ENCODE measurements around the gene TEX11. TPM values are rescaled to one million over a fixed set of nuclear protein-coding genes. Genes with fewer than 3 reads are reported as not detected.
"Not testable (repeated sequence)": the region's sequence is repeated elsewhere in the genome, so short reads cannot be mapped to it uniquely, and the experiment has no call there.

Gene TEX11
- total RNA-seq, 2 donors from 2014 or later = 2.6 TPM; not detected in 1

- H3K4me1 ChIP-seq (replicated peaks) = no peaks in the 10 kb centered on the region
- H3K27ac ChIP-seq = no peak overlapping the region
- TF ChIP-seq POLR2A (IDR thresholded peaks at IDR 0.05) = no peak
- no peak for TF ChIP-seq CTCF (IDR thresholded peaks at IDR 0.05)
- no peaks in the 10 kb centered on the region for H3K36me3 ChIP-seq
- DNase-seq (ENCODE audit: low spot score) = no peak
- H3K27me3 ChIP-seq (replicated peaks; ENCODE audit: insufficient read depth) = no peaks in the 10 kb centered on the region
- no peak overlapping the region for H3K4me3 ChIP-seq
- no peaks in the 10 kb centered on the region for H3K9me3 ChIP-seq
- WGBS = 44% methylated on average over 10 of the region's 10 CpGs
- intact Hi-C loops (cut with DNase I) = no loop called here
Measured at GRCh38 chrX:70762285-70762684, 146.2 kb downstream of the TEX11 start.

DNA sequence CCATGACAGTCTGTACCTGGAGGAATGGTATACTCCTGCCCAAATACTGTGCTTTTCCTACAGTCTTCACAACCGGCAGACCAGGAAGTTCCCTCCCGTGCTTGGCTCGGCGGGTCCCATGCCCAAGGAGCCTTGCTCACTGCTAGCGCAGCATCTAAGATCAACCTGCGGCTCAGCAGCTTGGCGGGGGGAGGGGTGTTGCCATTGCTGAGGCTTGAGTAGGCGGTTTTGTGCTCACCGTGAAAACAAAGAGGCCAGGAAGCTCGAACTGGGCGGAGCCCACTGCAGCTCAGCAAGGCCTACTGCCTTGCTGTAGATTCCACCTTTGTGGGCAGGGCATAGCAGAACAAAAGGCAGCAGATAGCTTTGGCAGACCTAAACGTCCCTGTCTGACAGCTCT, 152.7 kb downstream of the TEX11 start:
- no peaks in the 10 kb centered on the region for H3K36me3 ChIP-seq
- no peak for DNase-seq (ENCODE audit: low spot score)
- H3K27me3 ChIP-seq (replicated peaks; ENCODE audit: insufficient read depth) = no peaks in the 10 kb centered on the region
- no peak for TF ChIP-seq CTCF (IDR thresholded peaks at IDR 0.05)
- TF ChIP-seq POLR2AphosphoS5 (IDR thresholded peaks at IDR 0.05) = no peak
- no peak for TF ChIP-seq POLR2A (IDR thresholded peaks at IDR 0.05)
- no peak overlapping the region for H3K27ac ChIP-seq
- intact Hi-C loops (cut with DNase I) = no loop called here
- H3K4me3 ChIP-seq = no peak overlapping the region
- WGBS = 69% methylated on average over 11 of the region's 12 CpGs
- H3K9me3 ChIP-seq = no peaks in the 10 kb centered on the region
- no peaks in the 10 kb centered on the region for H3K4me1 ChIP-seq (replicated peaks)

GRCh38 chrX:70754169-70754848, 154.2 kb downstream of the TEX11 start:
- Histone ChIP-seq H3K27me3 (replicated peaks; ENCODE audit: insufficient read depth) (no peaks in the 10 kb centered on the region), H3K36me3 (no peaks in the 10 kb centered on the region), H3K27ac (no peak overlapping the region), H3K4me3 (no peak overlapping the region), H3K4me1 (replicated peaks) (no peaks in the 10 kb centered on the region), H3K9me3 (no peaks in the 10 kb centered on the region)
- 88% methylated on average over 2 of the region's 2 CpGs for WGBS
- intact Hi-C loops (cut with DNase I) = no loop called here
- TF ChIP-seq CTCF (IDR thresholded peaks at IDR 0.05) (no peak), POLR2AphosphoS5 (IDR thresholded peaks at IDR 0.05) (no peak), POLR2A (IDR thresholded peaks at IDR 0.05) (no peak)
- no peak for DNase-seq (ENCODE audit: low spot score)

- 100% methylated on average over 2 of the region's 5 CpGs for WGBS
- DNase-seq (ENCODE audit: low spot score); H3K36me3 ChIP-seq; H3K27me3 ChIP-seq (replicated peaks; ENCODE audit: insufficient read depth); H3K9me3 ChIP-seq; intact Hi-C loops (cut with DNase I); H3K27ac ChIP-seq; H3K4me3 ChIP-seq; H3K4me1 ChIP-seq (replicated peaks): not testable (repeated sequence)
Measured at GRCh38 chrX:70733774-70734173, 174.7 kb downstream of the TEX11 start.

DNA sequence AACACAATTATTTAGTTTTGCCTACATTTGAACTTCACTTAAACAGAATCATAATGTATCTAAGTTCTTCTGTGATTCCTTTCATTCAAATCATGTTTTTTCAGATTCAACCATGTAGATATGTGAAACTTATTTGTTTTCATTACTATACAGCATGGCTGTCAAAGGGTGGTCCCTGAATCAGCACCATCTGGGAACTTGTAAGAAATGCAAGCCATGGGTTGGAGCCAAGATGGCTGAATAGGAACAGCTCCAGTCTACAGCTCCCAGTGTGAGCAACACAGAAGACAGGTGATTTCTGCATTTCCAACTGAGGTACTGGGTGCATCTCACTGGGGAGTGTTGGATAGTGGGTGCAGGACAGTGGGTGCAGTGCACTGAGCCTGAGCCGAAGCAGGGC, 180.6 kb downstream of the TEX11 start:
- 100% methylated on average over 1 of the region's 1 CpG for WGBS

GRCh38 chrX:70720721-70721120, 187.8 kb downstream of the TEX11 start:
- no peak for DNase-seq (ENCODE audit: low spot score)
- TF ChIP-seq POLR2A (IDR thresholded peaks at IDR 0.05) (no peak), CTCF (IDR thresholded peaks at IDR 0.05) (no peak), POLR2AphosphoS5 (IDR thresholded peaks at IDR 0.05) (no peak)
- no peaks in the 10 kb centered on the region for H3K4me1 ChIP-seq (replicated peaks)
- no peaks in the 10 kb centered on the region for H3K27me3 ChIP-seq (replicated peaks; ENCODE audit: insufficient read depth)
- 62% methylated on average over 2 of the region's 2 CpGs for WGBS
- H3K9me3 ChIP-seq = no peaks in the 10 kb centered on the region
- no peaks in the 10 kb centered on the region for H3K36me3 ChIP-seq
- intact Hi-C loops (cut with DNase I) = no loop called here
- H3K27ac ChIP-seq = no peak overlapping the region
- H3K4me3 ChIP-seq = no peak overlapping the region

More for the DNA sequence above, 180.6 kb downstream of the TEX11 start:
- H3K4me1 ChIP-seq (replicated peaks); H3K27me3 ChIP-seq (replicated peaks; ENCODE audit: insufficient read depth); DNase-seq (ENCODE audit: low spot score); H3K9me3 ChIP-seq; H3K27ac ChIP-seq; H3K4me3 ChIP-seq; H3K36me3 ChIP-seq; intact Hi-C loops (cut with DNase I): not testable (repeated sequence)

- H3K36me3 ChIP-seq; H3K4me3 ChIP-seq; H3K4me1 ChIP-seq (replicated peaks); H3K27me3 ChIP-seq (replicated peaks; ENCODE audit: insufficient read depth); DNase-seq (ENCODE audit: low spot score); H3K27ac ChIP-seq; intact Hi-C loops (cut with DNase I); H3K9me3 ChIP-seq: not testable (repeated sequence)
- WGBS = 43% methylated on average over 1 of the region's 3 CpGs
Measured at GRCh38 chrX:70711336-70711735, 197.2 kb downstream of the TEX11 start.
